CD14-positive monocyte (primary cell): Measurements from ENCODE around the gene TIAM2. TPM values are rescaled to one million over a fixed set of nuclear protein-coding genes. Genes with fewer than 3 reads are reported as not detected.
A peak's percentile ranks its signal among the peaks of the same experiment; 100 is the strongest.

Experiments used
- DNase-seq, 3 donors: peaks; one replicate each; pipeline ENCODE4 v3.0.0-alpha.2; 2011 to 2022
- H2AFZ ChIP-seq: 2 replicates; pipeline ENCODE4 v1.6.0; 2012; ENCODE audit warnings: mild to moderate bottlenecking, low read depth, low read length, inconsistent platforms; ENCODE audit not compliant: insufficient read depth, poor library complexity, severe bottlenecking
- H3K27ac ChIP-seq, 2 donors: 1 replicate in 1 of 2; 2 replicates in 1 of 2; pipeline ENCODE4 v1.5.1; 2012 to 2013; ENCODE audit warnings: low read length in 2 of 2, control low read depth in 1 of 2, inconsistent platforms in 1 of 2, low read depth in 1 of 2, mild to moderate bottlenecking in 1 of 2
- H3K27me3 ChIP-seq, 2 donors: one replicate each; pipeline versions ENCODE4 v1.6.0 to v1.6.1; 2011 to 2013; ENCODE audit warnings: low read length in 2 of 2; ENCODE audit not compliant: control insufficient read depth in 2 of 2, insufficient read depth in 2 of 2
- H3K36me3 ChIP-seq, 2 donors: replicated peaks in 1 of 2; 1 replicate in 1 of 2; 2 replicates in 1 of 2; pipeline versions ENCODE4 v1.5.1 to v1.6.1; 2012 to 2013; ENCODE audit warnings: low read length in 2 of 2, control low read depth in 1 of 2, inconsistent platforms in 1 of 2, mild to moderate bottlenecking in 1 of 2; ENCODE audit not compliant: insufficient read depth in 2 of 2, control insufficient read depth in 1 of 2
- H3K4me1 ChIP-seq, 2 donors: 1 replicate in 1 of 2; 2 replicates in 1 of 2; pipeline versions ENCODE4 v1.5.1 to v1.6.1; 2012 to 2013; ENCODE audit warnings: low read length in 2 of 2, control low read depth in 1 of 2, inconsistent platforms in 1 of 2, mild to moderate bottlenecking in 1 of 2, moderate library complexity in 1 of 2; ENCODE audit not compliant: insufficient read depth in 2 of 2, control insufficient read depth in 1 of 2
- H3K4me2 ChIP-seq: replicated peaks from 2 replicates; pipeline ENCODE3; 2012; ENCODE audit warnings: low read length, moderate library complexity, mild to moderate bottlenecking; ENCODE audit not compliant: poor library complexity, severe bottlenecking; ENCODE audit errors: extremely low read depth
- H3K4me3 ChIP-seq, 3 experiments: fragments of 200-600 bp in 1 of 3; sonication (generic) in 1 of 3; replicated peaks in 1 of 3; 1 replicate in 2 of 3; 2 replicates in 1 of 3; pipeline ENCODE4 v1.5.1; 2011 to 2013; ENCODE audit warnings: low read length in 3 of 3, mild to moderate bottlenecking in 3 of 3, control low read depth in 2 of 3, low read depth in 2 of 3, inconsistent platforms in 1 of 3, moderate library complexity in 1 of 3
- H3K79me2 ChIP-seq: 2 replicates; pipeline ENCODE4 v1.6.0; 2012; ENCODE audit warnings: mild to moderate bottlenecking, control low read depth, inconsistent platforms, low read length, moderate library complexity; ENCODE audit not compliant: insufficient read depth
- H3K9ac ChIP-seq: 2 replicates; pipeline ENCODE4 v1.6.0; 2017; ENCODE audit warnings: low read length, mild to moderate bottlenecking; ENCODE audit not compliant: insufficient read depth, poor library complexity, severe bottlenecking
- H3K9me3 ChIP-seq, 2 donors: replicated peaks in 1 of 2; 1 replicate in 1 of 2; 2 replicates in 1 of 2; pipeline versions ENCODE4 v1.5.1 to v1.6.1; 2012 to 2013; ENCODE audit warnings: low read length in 2 of 2, control low read depth in 1 of 2; ENCODE audit not compliant: control insufficient read depth in 1 of 2, insufficient read depth in 1 of 2
- H4K20me1 ChIP-seq: 2 replicates; pipeline ENCODE4 v1.6.0; 2012; ENCODE audit warnings: mild to moderate bottlenecking, low read length, control low read depth, moderate library complexity; ENCODE audit not compliant: insufficient read depth
- H3K27ac Mint-ChIP-seq, 7 donors: one replicate each; pipeline ENCODE4 v1.8.0; 2020; ENCODE audit warnings: mild to moderate bottlenecking in 7 of 7, mixed read lengths in 7 of 7, moderate library complexity in 6 of 7, inconsistent platforms in 2 of 7
- H3K27me3 Mint-ChIP-seq, 3 donors: one replicate each; pipeline ENCODE4 v1.8.0; 2021 to 2022; ENCODE audit warnings: low read depth in 3 of 3, mild to moderate bottlenecking in 3 of 3, mixed read lengths in 3 of 3, moderate library complexity in 3 of 3, inconsistent platforms in 1 of 3
- H3K36me3 Mint-ChIP-seq, 2 donors: one replicate each; pipeline ENCODE4 v1.8.0; 2020; ENCODE audit warnings: mixed read lengths in 2 of 2, inconsistent platforms in 1 of 2, mild to moderate bottlenecking in 1 of 2
- H3K4me1 Mint-ChIP-seq: one replicate; pipeline ENCODE4 v1.8.0; 2020; ENCODE audit warnings: mild to moderate bottlenecking, mixed read lengths
- H3K4me3 Mint-ChIP-seq, 2 donors: one replicate each; pipeline ENCODE4 v1.8.0; 2020; ENCODE audit warnings: mild to moderate bottlenecking in 2 of 2, mixed read lengths in 2 of 2, moderate library complexity in 1 of 2
- H3K9me3 Mint-ChIP-seq, 7 donors: one replicate each; pipeline ENCODE4 v1.8.0; 2020 to 2022; ENCODE audit warnings: mixed read lengths in 7 of 7, mild to moderate bottlenecking in 6 of 7, moderate library complexity in 6 of 7, inconsistent platforms in 2 of 7
- CTCF ChIP-seq: fragments of 200-600 bp; IDR thresholded peaks from one replicate; pipeline ENCODE4 v1.8.0; 2022; ENCODE audit warnings: antibody characterized with exemption, mild to moderate bottlenecking
- WGBS: methylation state at CpG from one replicate; pipeline ENCODE4 v1.1.5; 2013; ENCODE audit warnings: missing lambda C conversion rate; ENCODE audit not compliant: insufficient coverage; 5-methylcytosine and 5-hydroxymethylcytosine counted together
- intact Hi-C, 2 donors: fragments of 100-400 bp; cut with micrococcal nuclease; formaldehyde crosslinking; loops; one replicate each; pipeline versions ENCODE4 v1.15.0 to v1.15.1; 2023
- polyA plus RNA-seq, 3 donors: library from polyadenylated mRNA; depleted of rRNA in 1 of 3; unstranded in 2 of 3; stranded (reverse) in 1 of 3; fragments of 300-500 nt in 2 of 3; fragments of >200 nt in 1 of 3; fragmentation: Illumina TruSeq in 2 of 3; gene quantifications; 1 replicate in 2 of 3; 2 replicates in 1 of 3; pipeline ENCODE4 v1.2.3, GENCODE V29; 2012 to 2021

TIAM2 gene
- polyA plus RNA-seq, 3 donors: 0.25 to 4.2 (median 0.67) TPM

- Histone ChIP-seq H4K20me1 (no peaks in the 10 kb centered on the region), H3K27me3 (no peaks in the 10 kb centered on the region), H3K36me3 (no peaks in the 10 kb centered on the region), H3K79me2 (no peaks in the 10 kb centered on the region), H3K27ac (no peak overlapping the region), H2AFZ (peak overlapping the region; percentile 66), H3K4me3 (no peak overlapping the region), H3K4me2 (no peak overlapping the region), H3K9me3 (no peaks in the 10 kb centered on the region), H3K9ac (no peak overlapping the region), H3K4me1 (no peaks in the 10 kb centered on the region)
- DNase-seq: no peak
- Mint-ChIP-seq H3K9me3 (peaks cover 0 to 2% (median 0%) of the 10 kb centered on the region in 7 donors), H3K27me3 (peaks cover 0 to 4% (median 2%) of the 10 kb centered on the region in 3 donors), H3K4me1 (peaks cover 21% of the 10 kb centered on the region), H3K4me3 (peak overlapping the region in 1 of 2 donors; percentile 73), H3K36me3 (no peaks in the 10 kb centered on the region), H3K27ac (no peak overlapping the region)
- WGBS: no CpG with 5 or more reads among the region's 7 CpGs
- intact Hi-C loops: no loop called here
- TF ChIP-seq CTCF: no peak
Measured at GRCh38 chr6:155079985-155080452, 84.9 kb downstream of the TIAM2 start.

- WGBS: 31% methylated on average over 5 of the region's 9 CpGs
- H3K9ac ChIP-seq: no peak overlapping the region
- H4K20me1 ChIP-seq: no peaks in the 10 kb centered on the region
- no peaks in the 10 kb centered on the region for H3K79me2 ChIP-seq
- no peak overlapping the region for H3K27ac Mint-ChIP-seq
- no peaks in the 10 kb centered on the region for H3K9me3 ChIP-seq
- H3K4me1 Mint-ChIP-seq: peaks cover 21% of the 10 kb centered on the region
- H2AFZ ChIP-seq: no peak overlapping the region
- no peak overlapping the region for H3K4me3 Mint-ChIP-seq
- no peak overlapping the region for H3K4me2 ChIP-seq
- TF ChIP-seq CTCF: no peak
- H3K27me3 Mint-ChIP-seq: peaks cover 0 to 4% (median 2%) of the 10 kb centered on the region in 3 donors
- no peaks in the 10 kb centered on the region for H3K36me3 ChIP-seq
- no peak overlapping the region for H3K27ac ChIP-seq
- intact Hi-C loops: no loop called here
- no peaks in the 10 kb centered on the region for H3K36me3 Mint-ChIP-seq
- H3K9me3 Mint-ChIP-seq: peaks cover 0 to 2% (median 0%) of the 10 kb centered on the region in 7 donors
- DNase-seq: no peak
- H3K27me3 ChIP-seq: no peaks in the 10 kb centered on the region
- no peak overlapping the region for H3K4me3 ChIP-seq
- H3K4me1 ChIP-seq: no peaks in the 10 kb centered on the region
Measured at GRCh38 chr6:155080881-155081845, 86.0 kb downstream of the TIAM2 start.
